Measurements from ENCODE around the gene LMTK3. TPM values are rescaled to one million over a fixed set of nuclear protein-coding genes. Genes with fewer than 3 reads are reported as not detected.

The LMTK3 gene
- polyA plus RNA-seq, 1 donor (not counting 4 experiments of a cell fraction or from before 2014, with no cell fraction given), result 0.51 TPM

DNA sequence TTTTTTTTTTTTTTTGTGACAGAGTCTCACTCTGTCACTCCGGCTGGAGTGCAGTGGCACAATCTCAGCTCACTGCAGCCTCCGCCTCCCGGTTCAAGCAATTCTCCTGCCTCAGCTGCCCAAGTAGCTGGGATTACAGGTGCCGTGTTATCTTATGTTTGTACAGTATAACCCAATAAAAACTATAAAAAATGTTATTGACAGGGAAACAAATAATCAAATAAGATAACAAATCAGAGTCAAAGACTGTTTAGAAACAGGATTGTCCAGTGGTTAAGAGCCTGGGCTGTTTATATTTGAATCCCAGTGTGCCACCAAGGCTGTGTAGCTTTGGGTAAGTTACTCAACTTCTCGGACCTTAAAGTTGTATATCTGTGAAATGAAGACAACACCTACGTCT is 19.1 kb upstream of the LMTK3 start:
- H3K4me3 ChIP-seq (ENCODE audit: control insufficient read depth in 2 of 3, extremely low read depth in 1 of 3, insufficient read depth in 2 of 3, low read depth in 1 of 3, low read length in 3 of 3), result no peak overlapping the region
- TF ChIP-seq EZH2 (IDR thresholded peaks at IDR 0.05; ENCODE audit: low read length), result no peak
- TF ChIP-seq CTCF (optimal IDR thresholded peaks at IDR 0.05 in 1 of 3, IDR thresholded peaks at IDR 0.05 in 1 of 3, conservative IDR thresholded peaks at IDR 0.05 in 1 of 3; ENCODE audit: extremely low read depth in 1 of 3, insufficient read depth in 2 of 3, low read length in 3 of 3), result no peak
- H3K79me2 ChIP-seq (ENCODE audit: control insufficient read depth, insufficient read depth, low read length), result no peaks in the 10 kb centered on the region
- H3K27ac ChIP-seq (ENCODE audit: control insufficient read depth, insufficient read depth, low read length), result no peak overlapping the region
- no peak for DNase-seq (ENCODE audit: low read depth, low spot score)
- no peak overlapping the region for H2AFZ ChIP-seq (ENCODE audit: control insufficient read depth, low read length)
- H3K4me1 ChIP-seq (ENCODE audit: control insufficient read depth, extremely low read depth, insufficient read depth, low read length), result no peaks in the 10 kb centered on the region
- no peaks in the 10 kb centered on the region for H3K9me3 ChIP-seq (ENCODE audit: control insufficient read depth, low read depth, low read length)
- H4K20me1 ChIP-seq (ENCODE audit: control insufficient read depth, extremely low read depth, insufficient read depth, low read length), result no peaks in the 10 kb centered on the region
- H3K36me3 ChIP-seq (ENCODE audit: control insufficient read depth in 2 of 2, extremely low read depth in 1 of 2, insufficient read depth in 2 of 2, low read length in 2 of 2), result no peaks in the 10 kb centered on the region
- no peak overlapping the region for H3K4me2 ChIP-seq (ENCODE audit: control insufficient read depth, extremely low read depth, insufficient read depth, low read depth, low read length)
- no peaks in the 10 kb centered on the region for H3K9me1 ChIP-seq (ENCODE audit: control insufficient read depth, extremely low read depth, insufficient read depth, low read length)
- no peak for FAIRE-seq
- no peak overlapping the region for H3K9ac ChIP-seq (ENCODE audit: control insufficient read depth, extremely low read depth, insufficient read depth, low read length)
- dilution Hi-C loops (cut with MboI; ENCODE audit: extremely low pct_ligation_motif_present, low sequenced_read_pairs), result no loop called here
- no peaks in the 10 kb centered on the region for H3K27me3 ChIP-seq (ENCODE audit: control insufficient read depth, extremely low read depth, insufficient read depth, low read length)

DNA sequence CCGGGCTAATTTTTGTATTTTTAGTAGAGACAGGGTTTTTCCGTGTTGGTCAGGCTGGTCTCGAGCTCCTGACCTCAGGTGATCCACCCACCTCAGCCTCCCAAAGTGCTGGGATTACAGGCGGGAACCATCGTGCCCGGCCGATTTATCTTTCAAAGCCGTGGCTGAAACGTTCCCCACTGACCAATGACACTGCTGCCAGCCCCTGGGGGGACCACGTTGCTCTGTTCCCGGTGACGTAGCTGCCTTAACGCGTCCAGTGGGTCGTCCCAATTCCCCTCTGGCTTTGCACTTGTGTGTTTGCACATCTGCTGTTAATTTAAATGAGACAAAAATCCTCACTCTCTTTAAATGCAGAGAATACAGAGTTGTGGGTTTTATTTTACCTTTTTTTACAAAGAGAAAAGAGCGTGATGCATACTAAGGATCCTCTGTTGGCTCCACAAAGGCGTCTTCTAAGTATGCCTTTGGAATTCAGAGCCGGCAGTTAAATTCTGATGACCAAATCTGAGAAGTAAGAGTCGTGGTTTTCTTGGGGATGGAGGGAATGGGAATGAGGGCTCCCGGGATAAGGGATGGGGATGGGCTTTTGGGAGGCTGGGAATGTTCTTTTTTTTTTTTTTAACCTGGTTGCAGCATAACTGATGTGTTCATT is 18.6 kb upstream of the LMTK3 start:
- H2AFZ ChIP-seq (ENCODE audit: control insufficient read depth, low read length), result no peak overlapping the region
- FAIRE-seq, result no peak
- no peak overlapping the region for H3K4me2 ChIP-seq (ENCODE audit: control insufficient read depth, extremely low read depth, insufficient read depth, low read depth, low read length)
- no peaks in the 10 kb centered on the region for H3K9me3 ChIP-seq (ENCODE audit: control insufficient read depth, low read depth, low read length)
- no peak overlapping the region for H3K27ac ChIP-seq (ENCODE audit: control insufficient read depth, insufficient read depth, low read length)
- dilution Hi-C loops (cut with MboI; ENCODE audit: extremely low pct_ligation_motif_present, low sequenced_read_pairs), result no loop called here
- H3K4me1 ChIP-seq (ENCODE audit: control insufficient read depth, extremely low read depth, insufficient read depth, low read length), result no peaks in the 10 kb centered on the region
- no peak for DNase-seq (ENCODE audit: low read depth, low spot score)
- no peak overlapping the region for H3K4me3 ChIP-seq (ENCODE audit: control insufficient read depth in 2 of 3, extremely low read depth in 1 of 3, insufficient read depth in 2 of 3, low read depth in 1 of 3, low read length in 3 of 3)
- TF ChIP-seq EZH2 (IDR thresholded peaks at IDR 0.05; ENCODE audit: low read length) (no peak), CTCF (optimal IDR thresholded peaks at IDR 0.05 in 1 of 3, IDR thresholded peaks at IDR 0.05 in 1 of 3, conservative IDR thresholded peaks at IDR 0.05 in 1 of 3; ENCODE audit: extremely low read depth in 1 of 3, insufficient read depth in 2 of 3, low read length in 3 of 3) (no peak)
- no peaks in the 10 kb centered on the region for H3K27me3 ChIP-seq (ENCODE audit: control insufficient read depth, extremely low read depth, insufficient read depth, low read length)
- no peaks in the 10 kb centered on the region for H3K36me3 ChIP-seq (ENCODE audit: control insufficient read depth in 2 of 2, extremely low read depth in 1 of 2, insufficient read depth in 2 of 2, low read length in 2 of 2)
- H3K9ac ChIP-seq (ENCODE audit: control insufficient read depth, extremely low read depth, insufficient read depth, low read length), result no peak overlapping the region
- no peaks in the 10 kb centered on the region for H4K20me1 ChIP-seq (ENCODE audit: control insufficient read depth, extremely low read depth, insufficient read depth, low read length)
- no peaks in the 10 kb centered on the region for H3K9me1 ChIP-seq (ENCODE audit: control insufficient read depth, extremely low read depth, insufficient read depth, low read length)
- H3K79me2 ChIP-seq (ENCODE audit: control insufficient read depth, insufficient read depth, low read length), result no peaks in the 10 kb centered on the region

Data from keratinocyte (primary cell).